ENCODE results near the gene IL18RAP.

Gene IL18RAP

GRCh38 chr2:102432386-102432785 is 9.4 kb downstream of the IL18RAP start:
- TF ChIP-seq CTCF (conservative IDR thresholded peaks at IDR 0.05; ENCODE audit: low read depth, low read length) = no peak
- H3K4me3 ChIP-seq (ENCODE audit: low read length) = no peak overlapping the region
- no peak for DNase-seq (ENCODE audit: low read depth)

- no peak for TF ChIP-seq CTCF (conservative IDR thresholded peaks at IDR 0.05; ENCODE audit: low read depth, low read length)
These were observed 11.2 kb downstream of the IL18RAP start for GRCh38 chr2:102433973-102434654.

GRCh38 chr2:102434655-102435381 is 11.9 kb downstream of the IL18RAP start:
- no peak for DNase-seq (ENCODE audit: low read depth)
- no peak for TF ChIP-seq CTCF (conservative IDR thresholded peaks at IDR 0.05; ENCODE audit: low read depth, low read length)
- no peak overlapping the region for H3K4me3 ChIP-seq (ENCODE audit: low read length)

More at GRCh38 chr2:102433973-102434654, 11.2 kb downstream of the IL18RAP start:
- no peak overlapping the region for H3K4me3 ChIP-seq (ENCODE audit: low read length)
- no peak for DNase-seq (ENCODE audit: low read depth)

- TF ChIP-seq CTCF (conservative IDR thresholded peaks at IDR 0.05; ENCODE audit: low read depth, low read length) = no peak
- no peak for DNase-seq (ENCODE audit: low read depth)
- H3K4me3 ChIP-seq (ENCODE audit: low read length) = no peak overlapping the region
These were observed 12.8 kb downstream of the IL18RAP start for GRCh38 chr2:102435741-102436140.

GRCh38 chr2:102436323-102436722 is 13.4 kb downstream of the IL18RAP start:
- no peak overlapping the region for H3K4me3 ChIP-seq (ENCODE audit: low read length)
- no peak for TF ChIP-seq CTCF (conservative IDR thresholded peaks at IDR 0.05; ENCODE audit: low read depth, low read length)
- DNase-seq (ENCODE audit: low read depth) = no peak

GRCh38 chr2:102437122-102437521 is 14.2 kb downstream of the IL18RAP start:
- DNase-seq (ENCODE audit: low read depth) = no peak
- no peak overlapping the region for H3K4me3 ChIP-seq (ENCODE audit: low read length)
- no peak for TF ChIP-seq CTCF (conservative IDR thresholded peaks at IDR 0.05; ENCODE audit: low read depth, low read length)

- no peak overlapping the region for H3K4me3 ChIP-seq (ENCODE audit: low read length)
- TF ChIP-seq CTCF (conservative IDR thresholded peaks at IDR 0.05; ENCODE audit: low read depth, low read length) = no peak
- DNase-seq (ENCODE audit: low read depth) = no peak
These were observed 15.2 kb downstream of the IL18RAP start for GRCh38 chr2:102438111-102438510.

Measured in retinal pigment epithelial cell (primary cell).